NCI-H1436 treated with DMSO at 0.1 percent for 48 hours (cell line): Measurements from ENCODE around the gene AADACL3.

ENCODE experiments used
- DNase-seq: peaks from one replicate; lab custom pipeline; 2025; lab: John Stamatoyannopoulos, UW

The AADACL3 gene

DNA sequence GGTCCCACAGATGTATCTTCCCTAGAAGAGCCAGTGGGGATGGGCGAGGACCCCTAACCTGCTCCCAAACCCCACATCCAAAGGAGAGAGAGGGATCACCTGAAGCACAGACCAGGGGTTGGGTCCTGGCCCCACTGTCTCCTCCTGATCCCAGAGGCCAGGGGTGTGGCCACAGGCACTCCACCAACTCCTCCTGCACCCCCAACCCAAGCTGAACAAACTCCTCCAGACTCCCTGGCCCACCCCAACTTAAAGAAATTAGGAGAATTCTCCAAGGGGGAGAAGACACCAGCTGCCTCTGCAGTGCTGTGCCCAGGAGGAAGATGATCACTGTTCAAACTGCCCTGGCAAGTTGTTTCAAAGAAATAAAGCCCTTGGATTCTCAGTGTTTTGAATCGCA lies 53.1 kb downstream of the AADACL3 start:
- DNase-seq: no peak

DNA sequence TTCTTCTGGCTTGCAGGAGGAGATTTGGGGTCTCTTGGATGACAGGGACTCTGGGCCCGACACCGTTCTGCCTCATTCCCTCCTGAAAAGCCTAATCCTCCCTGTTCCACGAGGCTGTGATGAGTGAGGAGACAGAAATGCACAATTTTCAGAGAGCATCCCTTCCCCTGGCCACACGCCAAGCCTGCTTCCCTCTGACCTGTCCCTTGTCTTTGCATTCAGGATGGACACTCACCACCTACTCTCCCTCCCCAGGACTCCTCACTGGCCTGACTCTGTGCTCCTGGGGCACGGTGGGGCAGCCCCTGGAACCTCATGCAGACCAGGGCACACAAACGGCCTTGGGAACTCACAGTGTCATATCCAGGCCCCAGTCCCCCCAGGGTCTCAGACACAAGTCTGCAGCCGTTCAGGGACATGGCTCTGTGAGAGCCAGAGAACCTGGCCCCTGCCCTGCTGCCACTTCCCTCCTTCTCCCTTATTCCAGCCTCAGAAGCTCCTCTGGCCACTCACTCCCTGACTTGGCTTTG lies 54.1 kb downstream of the AADACL3 start:
- DNase-seq: no peak

DNA sequence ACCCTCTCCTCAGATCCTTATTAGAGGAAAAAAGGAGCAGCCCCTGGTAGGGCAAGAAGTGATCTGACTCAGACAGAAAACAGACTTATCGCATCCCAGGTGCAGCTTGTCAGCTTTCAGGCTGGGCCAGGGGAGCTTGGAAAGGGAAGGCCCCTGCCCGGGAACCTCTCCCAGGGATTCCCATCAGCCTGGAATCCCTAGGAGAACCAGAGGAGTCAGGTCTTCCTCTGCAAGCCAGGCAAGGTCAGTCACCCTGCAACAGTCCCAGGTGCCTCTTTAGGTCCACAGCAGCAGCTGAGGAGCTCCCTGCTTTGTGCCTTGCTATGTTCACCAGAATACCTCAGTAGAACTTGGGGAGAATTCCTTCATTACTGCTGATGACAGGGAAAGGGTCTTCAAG lies 54.7 kb downstream of the AADACL3 start:
- DNase-seq: no peak

DNA sequence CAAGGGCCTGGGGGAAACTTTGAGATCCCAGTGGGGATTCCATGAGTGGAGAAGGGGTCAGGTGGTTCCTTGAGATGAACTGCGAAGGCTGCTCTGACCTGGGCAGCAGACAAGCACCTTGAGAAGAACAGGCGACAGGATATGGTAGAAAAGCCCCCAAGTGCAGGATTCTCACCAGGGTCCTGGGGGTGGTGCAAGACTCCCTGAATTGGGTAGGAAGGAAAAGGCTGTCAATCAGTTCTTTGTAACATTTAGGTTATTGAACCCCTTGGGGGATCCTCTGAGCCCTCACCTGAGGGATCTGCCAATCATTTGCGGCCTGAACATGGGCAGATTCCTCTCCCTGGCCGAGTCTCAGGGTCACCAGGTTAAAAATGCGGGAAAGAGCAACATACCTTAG lies 55.3 kb downstream of the AADACL3 start:
- DNase-seq: no peak

DNA sequence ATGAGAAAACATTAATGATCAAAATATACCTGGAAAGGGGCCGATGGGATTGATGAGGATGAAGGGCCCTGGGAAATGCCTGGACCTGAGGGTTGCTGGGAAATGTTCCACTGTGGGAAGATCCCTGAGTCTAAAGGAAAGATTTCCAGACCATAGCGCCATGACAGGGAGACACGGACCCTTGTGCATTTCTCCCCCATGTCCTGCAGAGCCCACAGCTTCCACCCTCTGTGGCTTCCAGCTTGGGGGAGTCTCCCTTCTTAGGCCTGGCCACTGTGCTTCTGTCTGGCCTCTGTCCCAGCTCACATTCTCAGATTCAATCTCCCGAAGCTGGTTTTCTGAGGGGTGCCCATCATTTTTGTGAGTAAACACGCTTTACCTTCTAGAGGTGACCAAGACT lies 56.6 kb downstream of the AADACL3 start:
- DNase-seq: no peak

DNA sequence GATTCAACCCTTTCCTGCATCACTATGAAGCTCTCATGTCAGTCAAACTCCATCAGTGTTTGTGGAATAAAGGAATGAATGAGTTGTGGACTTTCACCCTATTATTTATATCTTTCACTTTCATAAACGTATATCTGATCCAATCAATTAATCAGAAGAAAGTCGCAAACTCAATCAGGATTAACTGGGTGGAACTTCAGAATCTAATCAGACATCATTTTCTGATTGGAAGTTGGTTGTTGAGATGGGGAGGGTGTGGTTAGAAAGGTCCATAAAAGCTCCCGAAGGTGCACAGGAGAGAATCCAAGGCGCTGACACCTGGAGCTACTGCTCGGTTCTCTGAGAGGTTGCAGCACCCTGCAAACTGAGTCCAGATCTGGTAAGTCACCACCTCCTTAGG lies 57.5 kb downstream of the AADACL3 start, which contains the start of gene PRAMEF12:
Gene PRAMEF12 (plus strand): TSS at position 301 of the 400 bp plus-strand sequence. CDS start 1,130 bp downstream, outside the sequence.
- DNase-seq: no peak

DNA sequence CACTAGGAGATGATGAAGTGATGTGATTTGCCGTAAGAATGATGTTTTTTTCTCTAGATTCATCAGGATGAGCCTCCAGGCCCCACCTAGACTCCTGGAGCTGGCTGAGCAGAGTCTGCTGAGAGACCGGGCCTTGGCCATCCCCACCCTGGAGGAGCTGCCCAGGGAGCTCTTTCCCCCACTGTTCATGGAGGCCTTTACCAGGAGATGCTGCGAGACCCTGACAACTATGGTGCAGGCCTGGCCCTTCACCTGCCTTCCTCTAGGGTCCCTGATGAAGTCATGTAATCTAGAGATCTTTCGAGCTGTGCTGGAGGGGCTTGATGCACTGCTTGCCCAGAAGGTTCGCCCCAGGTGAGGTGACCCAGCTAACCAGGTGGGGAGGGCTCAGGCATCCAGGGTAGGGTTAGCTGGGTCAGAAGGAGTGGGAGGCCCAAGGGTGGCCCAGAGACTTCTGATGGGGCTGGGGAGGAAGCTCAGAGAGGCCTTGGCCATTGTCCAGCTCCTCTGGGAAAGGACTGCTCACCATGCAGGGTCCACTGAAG lies 59.0 kb downstream of the AADACL3 start:
- no peak for DNase-seq

DNA sequence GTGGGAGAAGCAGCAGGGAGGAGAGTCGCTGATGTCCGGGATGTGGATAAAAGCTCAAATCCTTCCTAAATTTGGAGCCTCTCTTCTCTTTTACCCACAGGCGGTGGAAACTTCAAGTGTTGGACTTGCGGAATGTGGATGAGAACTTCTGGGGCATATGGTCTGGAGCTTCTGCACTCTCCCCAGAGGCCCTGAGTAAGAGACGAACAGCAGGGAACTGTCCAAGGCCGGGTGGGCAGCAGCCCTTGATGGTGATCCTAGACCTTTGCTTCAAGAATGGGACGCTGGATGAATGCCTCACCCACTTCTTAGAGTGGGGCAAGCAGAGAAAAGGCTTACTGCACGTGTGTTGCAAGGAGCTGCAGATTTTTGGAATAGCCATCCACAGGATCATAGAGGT lies 59.5 kb downstream of the AADACL3 start:
- DNase-seq: no peak

DNA sequence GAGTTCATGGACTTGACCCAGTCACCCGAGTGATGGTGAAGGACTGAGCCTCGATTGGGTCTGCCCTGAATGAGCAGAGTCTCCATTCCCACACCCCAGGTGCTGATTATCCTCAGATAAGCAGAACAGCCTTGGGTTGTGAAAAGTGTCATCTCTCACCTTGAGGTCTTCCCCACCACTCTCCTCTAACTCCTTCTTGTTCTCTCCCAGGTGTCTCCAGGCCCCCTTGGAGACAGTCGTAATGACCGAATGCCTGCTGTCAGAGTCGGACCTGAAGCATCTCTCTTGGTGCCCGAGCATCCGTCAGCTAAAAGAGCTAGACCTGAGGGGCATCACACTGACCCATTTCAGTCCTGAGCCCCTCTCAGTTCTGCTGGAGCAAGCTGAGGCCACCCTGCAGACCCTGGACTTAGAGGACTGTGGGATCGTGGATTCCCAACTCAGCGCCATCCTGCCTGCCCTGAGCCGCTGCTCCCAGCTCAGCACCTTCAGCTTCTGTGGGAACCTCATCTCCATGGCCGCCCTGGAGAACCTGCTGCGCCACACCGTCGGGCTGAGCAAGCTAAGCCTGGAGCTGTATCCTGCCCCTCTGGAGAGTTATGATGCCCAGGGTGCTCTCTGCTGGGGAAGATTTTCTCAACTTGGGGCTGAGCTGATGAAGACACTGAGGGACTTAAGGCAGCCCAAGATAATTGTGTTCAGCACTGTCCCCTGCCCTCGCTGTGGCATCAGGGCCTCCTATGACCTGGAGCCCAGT lies 61.1 kb downstream of the AADACL3 start:
- DNase-seq: no peak
